ENCODE results near the gene MRPS12. TPM values are rescaled to one million over a fixed set of nuclear protein-coding genes. Genes with fewer than 3 reads are reported as not detected.

Gene MRPS12
- total RNA-seq, 2 donors from 2014 or later = 16.6 to 16.8 TPM

- DNase-seq (no peak), ATAC-seq (no peak)
- Histone ChIP-seq H3K27ac (no peak overlapping the region), H3K36me3 (replicated peaks in 1 of 2; ENCODE audit: insufficient read depth in 1 of 2, low read depth in 2 of 2) (peaks cover 0 to 10% of the 10 kb centered on the region in 2 donors), H3K27me3 (no peaks in the 10 kb centered on the region), H3K9me3 (no peaks in the 10 kb centered on the region), H3K4me1 (peaks cover 10% of the 10 kb centered on the region), H3K4me3 (no peak overlapping the region)
- no peak for TF ChIP-seq POLR2A (IDR thresholded peaks at IDR 0.05)
- TF ChIP-seq, protein P1, sequence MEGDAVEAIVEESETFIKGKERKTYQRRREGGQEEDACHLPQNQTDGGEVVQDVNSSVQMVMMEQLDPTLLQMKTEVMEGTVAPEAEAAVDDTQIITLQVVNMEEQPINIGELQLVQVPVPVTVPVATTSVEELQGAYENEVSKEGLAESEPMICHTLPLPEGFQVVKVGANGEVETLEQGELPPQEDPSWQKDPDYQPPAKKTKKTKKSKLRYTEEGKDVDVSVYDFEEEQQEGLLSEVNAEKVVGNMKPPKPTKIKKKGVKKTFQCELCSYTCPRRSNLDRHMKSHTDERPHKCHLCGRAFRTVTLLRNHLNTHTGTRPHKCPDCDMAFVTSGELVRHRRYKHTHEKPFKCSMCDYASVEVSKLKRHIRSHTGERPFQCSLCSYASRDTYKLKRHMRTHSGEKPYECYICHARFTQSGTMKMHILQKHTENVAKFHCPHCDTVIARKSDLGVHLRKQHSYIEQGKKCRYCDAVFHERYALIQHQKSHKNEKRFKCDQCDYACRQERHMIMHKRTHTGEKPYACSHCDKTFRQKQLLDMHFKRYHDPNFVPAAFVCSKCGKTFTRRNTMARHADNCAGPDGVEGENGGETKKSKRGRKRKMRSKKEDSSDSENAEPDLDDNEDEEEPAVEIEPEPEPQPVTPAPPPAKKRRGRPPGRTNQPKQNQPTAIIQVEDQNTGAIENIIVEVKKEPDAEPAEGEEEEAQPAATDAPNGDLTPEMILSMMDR (IDR thresholded peaks at IDR 0.05) = no peak
- intact Hi-C loops (cut with DNase I) = no loop called here
These were observed 40.1 kb upstream of the MRPS12 start for GRCh38 chr19:38890686-38891085.

GRCh38 chr19:38891771-38892170 lies 39.0 kb upstream of the MRPS12 start:
- Histone ChIP-seq H3K27ac (no peak overlapping the region), H3K4me3 (no peak overlapping the region), H3K27me3 (no peaks in the 10 kb centered on the region), H3K9me3 (no peaks in the 10 kb centered on the region), H3K36me3 (replicated peaks in 1 of 2; ENCODE audit: insufficient read depth in 1 of 2, low read depth in 2 of 2) (peaks cover 0 to 10% of the 10 kb centered on the region in 2 donors), H3K4me1 (no peaks in the 10 kb centered on the region)
- WGBS, 2 donors = 86 to 89% methylated on average over 6 of the region's 6 CpGs
- no peak for TF ChIP-seq POLR2A (IDR thresholded peaks at IDR 0.05)
- TF ChIP-seq, protein P1 (IDR thresholded peaks at IDR 0.05) = no peak
- DNase-seq (no peak), ATAC-seq (no peak)
- intact Hi-C loops (cut with DNase I) = no loop called here

DNA sequence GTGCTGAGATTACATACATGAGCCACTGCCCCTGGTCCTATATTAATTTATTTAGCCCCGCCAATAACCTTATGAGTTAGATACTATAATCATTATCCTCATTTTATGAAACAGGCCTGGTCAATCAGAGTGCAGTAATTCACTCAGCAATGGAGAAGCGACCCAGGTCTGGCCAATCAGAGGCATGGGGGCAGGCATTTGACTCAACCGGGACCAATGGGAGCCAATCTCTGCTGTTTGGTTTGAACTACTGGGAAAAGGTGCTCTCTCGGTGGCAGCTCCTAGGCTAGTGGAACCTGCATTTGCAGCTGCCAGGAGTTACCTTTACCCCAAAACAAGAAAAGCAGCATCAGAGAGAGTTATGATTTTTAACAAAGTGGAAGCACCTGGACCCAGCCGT lies 37.9 kb upstream of the MRPS12 start:
- no peak overlapping the region for H3K27ac ChIP-seq
- ATAC-seq = no peak
- H3K27me3 ChIP-seq = no peaks in the 10 kb centered on the region
- TF ChIP-seq POLR2A (IDR thresholded peaks at IDR 0.05) = no peak
- TF ChIP-seq, protein P1 (IDR thresholded peaks at IDR 0.05) = no peak
- no peak for DNase-seq
- no peak overlapping the region for H3K4me3 ChIP-seq
- peaks cover 4% of the 10 kb centered on the region for H3K4me1 ChIP-seq
- 88% methylated on average over 5 of the region's 5 CpGs for WGBS, 2 donors
- H3K9me3 ChIP-seq = no peaks in the 10 kb centered on the region
- intact Hi-C loops (cut with DNase I) = no loop called here
- H3K36me3 ChIP-seq (replicated peaks in 1 of 2; ENCODE audit: insufficient read depth in 1 of 2, low read depth in 2 of 2) = peaks cover 0 to 10% of the 10 kb centered on the region in 2 donors

DNA sequence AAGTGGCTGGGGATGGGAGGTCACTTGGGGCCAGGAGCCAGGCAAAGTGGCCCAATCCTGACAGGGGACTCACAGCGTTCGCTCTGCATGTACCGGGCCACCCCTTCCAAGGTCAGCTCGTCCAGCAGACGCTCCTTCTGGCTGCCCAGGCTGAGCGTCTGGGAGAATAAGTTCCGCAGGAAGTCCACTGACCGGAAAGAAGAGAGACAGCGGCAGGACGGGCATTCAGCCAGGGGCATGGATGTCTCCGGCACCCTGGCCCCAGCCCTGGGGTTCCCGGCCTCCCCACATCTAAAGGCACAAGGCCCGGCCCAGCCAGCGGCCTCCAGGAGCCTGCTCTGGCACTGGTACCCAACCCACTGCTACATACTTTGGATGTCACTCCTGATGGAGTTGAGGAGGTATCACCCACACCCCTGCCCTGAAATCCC lies 37.4 kb upstream of the MRPS12 start:
- Histone ChIP-seq H3K4me3 (no peak overlapping the region), H3K36me3 (replicated peaks in 1 of 2; ENCODE audit: insufficient read depth in 1 of 2, low read depth in 2 of 2) (peaks cover 0 to 10% of the 10 kb centered on the region in 2 donors), H3K27me3 (no peaks in the 10 kb centered on the region), H3K27ac (no peak overlapping the region), H3K4me1 (peaks cover 9% of the 10 kb centered on the region), H3K9me3 (no peaks in the 10 kb centered on the region)
- ATAC-seq = peak; percentile 10
- TF ChIP-seq POLR2A (IDR thresholded peaks at IDR 0.05) = no peak
- TF ChIP-seq, protein P1 (IDR thresholded peaks at IDR 0.05) = no peak
- intact Hi-C loops (cut with DNase I) = no loop called here
- no peak for DNase-seq
- WGBS, 2 donors = 90 to 91% methylated on average over 10 to 14 of the region's 14 CpGs

DNA sequence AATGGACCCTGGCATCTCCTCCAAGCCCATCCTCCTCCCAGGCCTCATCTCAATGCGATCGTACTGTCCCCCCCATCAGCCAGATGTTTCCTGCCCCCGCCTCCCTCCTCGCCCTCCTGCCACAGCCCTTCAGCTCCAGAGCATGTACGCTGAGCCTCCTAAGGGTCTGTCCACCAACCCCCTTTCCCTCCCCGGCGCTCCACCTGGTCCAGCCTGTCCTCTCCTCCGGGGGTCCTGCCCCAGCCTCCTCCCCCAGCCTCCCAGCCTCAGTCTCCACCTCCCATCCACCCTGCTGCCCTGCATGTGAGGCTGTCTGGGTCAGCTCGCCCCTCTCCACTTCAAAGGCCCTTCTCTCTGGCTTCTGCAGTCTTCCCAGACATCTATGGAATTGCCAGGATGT lies 35.8 kb upstream of the MRPS12 start:
- Histone ChIP-seq H3K9me3 (no peaks in the 10 kb centered on the region), H3K27ac (no peak overlapping the region), H3K27me3 (no peaks in the 10 kb centered on the region), H3K4me3 (no peak overlapping the region), H3K4me1 (peaks cover 17% of the 10 kb centered on the region), H3K36me3 (replicated peaks in 1 of 2; ENCODE audit: insufficient read depth in 1 of 2, low read depth in 2 of 2) (peaks cover 0 to 2% of the 10 kb centered on the region in 2 donors)
- ATAC-seq (no peak), DNase-seq (no peak)
- TF ChIP-seq POLR2A (IDR thresholded peaks at IDR 0.05) = no peak
- TF ChIP-seq, protein P1 (IDR thresholded peaks at IDR 0.05) = no peak
- 75 to 80% methylated on average over 9 of the region's 9 CpGs for WGBS, 2 donors
- intact Hi-C loops (cut with DNase I) = no loop called here
